ENCODE measurements around the gene LIPG.

Gene LIPG

GRCh38 chr18:49638891-49639557 is 77.2 kb downstream of the LIPG start:
- no peak for DNase-seq (ENCODE audit: low read depth)

DNA sequence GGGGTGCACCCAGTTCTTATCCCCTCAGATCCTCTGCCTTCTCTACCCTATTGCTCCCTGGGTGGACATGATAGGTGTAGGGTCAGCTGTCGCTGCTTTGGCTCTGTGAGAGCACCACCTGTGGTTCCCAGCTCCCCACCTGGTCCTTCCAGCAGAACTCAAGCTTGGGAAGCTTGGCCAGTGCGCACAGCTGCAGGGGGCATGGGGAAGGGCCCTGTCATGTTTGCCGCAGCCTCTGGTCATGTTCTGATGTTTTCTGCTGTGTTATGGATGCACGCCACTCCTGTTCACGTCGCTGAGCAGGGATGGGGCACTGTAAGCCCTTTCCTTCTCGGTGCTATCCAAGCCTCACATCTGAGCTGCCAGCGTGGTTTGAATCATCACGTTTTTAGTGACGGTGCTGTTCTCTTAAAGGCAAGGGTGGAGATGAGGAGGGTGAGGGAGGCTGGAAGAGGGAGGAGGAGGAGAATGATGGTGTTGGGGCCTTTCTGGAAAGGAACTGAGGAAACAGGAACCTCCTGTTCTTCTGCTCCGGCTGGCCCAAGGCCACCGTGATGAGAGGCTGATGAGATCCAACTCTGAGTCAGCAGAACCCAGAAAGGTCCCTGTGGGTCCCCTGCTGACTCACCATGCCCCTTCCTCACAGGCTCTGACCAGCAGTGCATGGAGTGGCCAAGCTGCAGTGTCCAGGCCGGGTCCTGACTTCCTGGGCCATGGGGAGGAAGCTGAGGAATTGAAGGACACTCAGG is 78.0 kb downstream of the LIPG start:
- no peak for DNase-seq (ENCODE audit: low read depth)

GRCh38 chr18:49640741-49641140 is 78.9 kb downstream of the LIPG start:
- DNase-seq (ENCODE audit: low read depth), result no peak

DNA sequence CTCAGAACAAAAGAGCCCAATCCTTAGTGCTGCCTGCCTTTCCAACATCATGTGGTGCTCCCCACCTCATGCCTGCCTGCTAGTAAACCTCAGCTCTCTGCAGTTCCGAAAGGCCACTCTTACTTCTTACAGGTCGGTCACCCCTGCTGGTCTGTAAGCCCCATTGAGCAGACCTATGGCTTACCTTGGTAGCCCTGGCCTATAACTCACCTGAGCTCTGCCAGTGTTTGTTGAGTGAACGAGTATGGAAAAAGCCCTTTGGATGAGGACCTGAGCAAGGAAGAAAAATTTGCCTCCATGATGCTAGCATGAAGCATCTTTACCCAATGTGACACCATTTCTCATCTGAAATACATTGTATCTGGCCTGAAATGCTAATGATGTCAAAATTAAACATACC is 83.3 kb downstream of the LIPG start:
- no peak for DNase-seq (ENCODE audit: low read depth)

GRCh38 chr18:49645841-49646351 is 84.0 kb downstream of the LIPG start:
- no peak for DNase-seq (ENCODE audit: low read depth)

- no peak for DNase-seq (ENCODE audit: low read depth)
These were observed 85.0 kb downstream of the LIPG start for GRCh38 chr18:49646873-49647272.

DNA sequence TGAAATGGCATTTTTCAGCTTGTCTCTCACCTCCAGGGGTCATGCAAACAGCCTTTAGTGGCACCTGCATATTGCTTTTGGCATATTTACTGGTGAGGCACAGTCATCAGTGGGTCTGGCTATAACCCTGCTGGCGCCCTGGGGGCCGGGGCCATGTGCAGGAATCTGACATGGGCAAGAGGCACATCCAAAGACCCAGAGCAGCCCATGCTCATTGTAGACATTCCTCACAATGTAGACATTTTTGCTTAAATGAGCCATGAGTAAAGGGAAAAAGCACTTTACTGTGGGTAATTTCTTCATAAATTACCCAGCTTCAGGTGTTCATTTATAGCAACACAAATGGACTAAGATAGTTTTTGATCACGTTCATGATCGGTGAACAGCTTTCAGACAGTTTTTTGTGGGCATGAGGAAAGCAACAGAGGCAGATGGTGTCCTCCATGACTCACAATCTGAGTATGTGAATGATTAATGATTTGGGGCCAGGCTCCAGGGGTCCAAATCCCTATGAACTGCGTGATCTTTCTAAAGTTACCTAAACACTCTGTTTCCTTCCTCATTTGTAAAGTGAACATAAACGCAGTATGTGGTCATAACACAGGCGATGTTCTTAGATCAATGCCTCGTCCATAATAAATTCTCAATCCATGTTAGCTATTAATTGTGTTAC is 85.8 kb downstream of the LIPG start:
- DNase-seq (ENCODE audit: low read depth), result no peak

GRCh38 chr18:49648326-49648725 is 86.5 kb downstream of the LIPG start:
- no peak for DNase-seq (ENCODE audit: low read depth)

Measured in T-helper 22 cell (primary cell).